Skeletal muscle satellite cell (primary cell): Measurements from ENCODE around the gene KCNS1.

Experiments
- H3K27me3 ChIP-seq: 2 replicates; pipeline ENCODE4 v1.7.0; 2013; ENCODE audit warnings: low read length; ENCODE audit not compliant: control insufficient read depth, insufficient read depth
- H3K36me3 ChIP-seq: 2 replicates; pipeline ENCODE4 v1.7.0; 2013; ENCODE audit warnings: mild to moderate bottlenecking, control low read depth, low read length; ENCODE audit not compliant: insufficient read depth
- H3K4me1 ChIP-seq: 2 replicates; pipeline ENCODE4 v1.7.0; 2013; ENCODE audit warnings: low read length; ENCODE audit not compliant: control insufficient read depth, insufficient read depth
- H3K4me2 ChIP-seq: 2 replicates; pipeline ENCODE4 v1.7.0; 2013; ENCODE audit warnings: mild to moderate bottlenecking, low read length
- H3K4me3 ChIP-seq: 2 replicates; pipeline ENCODE4 v1.7.0; 2013; ENCODE audit warnings: low read length
- H3K9ac ChIP-seq: 2 replicates; pipeline ENCODE4 v1.7.0; 2013; ENCODE audit warnings: mild to moderate bottlenecking, low read depth, low read length, moderate library complexity
- H3K9me3 ChIP-seq: replicated peaks from 2 replicates; pipeline ENCODE4 v1.7.0; 2013; ENCODE audit warnings: mild to moderate bottlenecking, control low read depth, low read length

KCNS1 gene

GRCh38 chr20:45104786-45105185, 3.9 kb upstream of the KCNS1 start:
- Histone ChIP-seq H3K27me3 (peaks cover 7% of the 10 kb centered on the region), H3K9me3 (no peaks in the 10 kb centered on the region), H3K4me2 (peak overlapping the region; percentile 29), H3K4me1 (peaks cover 9% of the 10 kb centered on the region), H3K36me3 (no peaks in the 10 kb centered on the region), H3K4me3 (no peak overlapping the region), H3K9ac (no peak overlapping the region)

- no peaks in the 10 kb centered on the region for H3K36me3 ChIP-seq
- no peak overlapping the region for H3K9ac ChIP-seq
- peaks cover 12% of the 10 kb centered on the region for H3K4me1 ChIP-seq
- H3K9me3 ChIP-seq = no peaks in the 10 kb centered on the region
- no peak overlapping the region for H3K4me2 ChIP-seq
- no peak overlapping the region for H3K4me3 ChIP-seq
- peaks cover 23% of the 10 kb centered on the region for H3K27me3 ChIP-seq
Measured at GRCh38 chr20:45103072-45103471, 2.1 kb upstream of the KCNS1 start.

GRCh38 chr20:45101333-45101850, 465 bp upstream of the KCNS1 start:
- no peak overlapping the region for H3K4me3 ChIP-seq
- H3K27me3 ChIP-seq = peaks cover 31% of the 10 kb centered on the region
- peaks cover 16% of the 10 kb centered on the region for H3K4me1 ChIP-seq
- H3K9me3 ChIP-seq = no peaks in the 10 kb centered on the region
- no peaks in the 10 kb centered on the region for H3K36me3 ChIP-seq
- H3K4me2 ChIP-seq = no peak overlapping the region
- no peak overlapping the region for H3K9ac ChIP-seq

- H3K4me1 ChIP-seq = peaks cover 6% of the 10 kb centered on the region
- H3K9ac ChIP-seq = no peak overlapping the region
- H3K36me3 ChIP-seq = no peaks in the 10 kb centered on the region
- no peaks in the 10 kb centered on the region for H3K9me3 ChIP-seq
- H3K4me2 ChIP-seq = peak overlapping the region; percentile 79
- H3K27me3 ChIP-seq = peaks cover 31% of the 10 kb centered on the region
- peak overlapping the region; percentile 49 for H3K4me3 ChIP-seq
Measured at GRCh38 chr20:45098103-45098773, 2.7 kb downstream of the KCNS1 start.

GRCh38 chr20:45097485-45098102, 3.3 kb downstream of the KCNS1 start:
- Histone ChIP-seq H3K9ac (no peak overlapping the region), H3K9me3 (no peaks in the 10 kb centered on the region), H3K4me2 (peak overlapping the region; percentile 79), H3K4me1 (peaks cover 6% of the 10 kb centered on the region), H3K36me3 (no peaks in the 10 kb centered on the region), H3K27me3 (peaks cover 31% of the 10 kb centered on the region), H3K4me3 (peak overlapping the region; percentile 49)

- no peaks in the 10 kb centered on the region for H3K36me3 ChIP-seq
- H3K4me1 ChIP-seq = peaks cover 6% of the 10 kb centered on the region
- H3K27me3 ChIP-seq = peaks cover 31% of the 10 kb centered on the region
- no peaks in the 10 kb centered on the region for H3K9me3 ChIP-seq
- H3K9ac ChIP-seq = no peak overlapping the region
- no peak overlapping the region for H3K4me3 ChIP-seq
- H3K4me2 ChIP-seq = no peak overlapping the region
Measured at GRCh38 chr20:45096781-45097180, 4.1 kb downstream of the KCNS1 start.

- Histone ChIP-seq H3K27me3 (peaks cover 31% of the 10 kb centered on the region), H3K4me2 (no peak overlapping the region), H3K4me1 (peaks cover 6% of the 10 kb centered on the region), H3K9ac (no peak overlapping the region), H3K4me3 (no peak overlapping the region), H3K36me3 (no peaks in the 10 kb centered on the region), H3K9me3 (no peaks in the 10 kb centered on the region)
Measured at GRCh38 chr20:45095805-45096238, 5.1 kb downstream of the KCNS1 start.

GRCh38 chr20:45094864-45095574, 5.9 kb downstream of the KCNS1 start:
- Histone ChIP-seq H3K9ac (no peak overlapping the region), H3K27me3 (peaks cover 31% of the 10 kb centered on the region), H3K4me3 (no peak overlapping the region), H3K4me2 (no peak overlapping the region), H3K4me1 (peaks cover 6% of the 10 kb centered on the region), H3K36me3 (no peaks in the 10 kb centered on the region), H3K9me3 (no peaks in the 10 kb centered on the region)

- Histone ChIP-seq H3K36me3 (no peaks in the 10 kb centered on the region), H3K9me3 (no peaks in the 10 kb centered on the region), H3K4me1 (peaks cover 6% of the 10 kb centered on the region), H3K9ac (no peak overlapping the region), H3K4me3 (no peak overlapping the region), H3K27me3 (peaks cover 25% of the 10 kb centered on the region), H3K4me2 (no peak overlapping the region)
Measured at GRCh38 chr20:45094201-45094600, 6.7 kb downstream of the KCNS1 start.

- no peak overlapping the region for H3K9ac ChIP-seq
- H3K4me3 ChIP-seq = no peak overlapping the region
- H3K9me3 ChIP-seq = no peaks in the 10 kb centered on the region
- H3K27me3 ChIP-seq = peaks cover 13% of the 10 kb centered on the region
- H3K4me2 ChIP-seq = no peak overlapping the region
- peaks cover 10% of the 10 kb centered on the region for H3K4me1 ChIP-seq
- H3K36me3 ChIP-seq = no peaks in the 10 kb centered on the region
Measured at GRCh38 chr20:45092898-45093297, 8.0 kb downstream of the KCNS1 start.

GRCh38 chr20:45091366-45091765, 9.6 kb downstream of the KCNS1 start:
- Histone ChIP-seq H3K27me3 (no peaks in the 10 kb centered on the region), H3K4me1 (peaks cover 17% of the 10 kb centered on the region), H3K36me3 (no peaks in the 10 kb centered on the region), H3K4me2 (no peak overlapping the region), H3K9me3 (no peaks in the 10 kb centered on the region), H3K9ac (no peak overlapping the region), H3K4me3 (no peak overlapping the region)
